GM12878 (cell line): Measurements from ENCODE around the gene MRPL21. TPM values are rescaled to one million over a fixed set of nuclear protein-coding genes. Genes with fewer than 3 reads are reported as not detected.

ENCODE experiments used
- ATAC-seq: fragments of 200-7000 bp; cut with Tn5 transposase; 3 replicates; pipeline ENCODE4 v1.9.1; 2020; ENCODE audit warnings: mild to moderate bottlenecking, moderate library complexity
- BruUV-seq: library from RNA; stranded (reverse); fragments of 400-500 nt; replicated peaks from 2 replicates; lab custom pipeline; 2021; lab: Mats Ljungman, UMichigan
- CTCF ChIA-PET: fragments of 300-600 bp; sonication (Branson Sonifier 250); formaldehyde crosslinking; extraction: SDS; loops from one replicate; lab custom pipeline; 2021; ENCODE audit warnings: inconsistent platforms; lab: Yijun Ruan, JAX
- POLR2A ChIA-PET: fragments of 350-600 bp; formaldehyde crosslinking; extraction: SDS; loops from one replicate; lab custom pipeline; 2021; ENCODE audit warnings: inconsistent platforms; lab: Charles Lee
- RAD21 ChIA-PET: fragments of 300-600 bp; sonication (Branson Sonifier 250); formaldehyde crosslinking; loops from one replicate; lab custom pipeline; 2023; ENCODE audit warnings: antibody characterized with exemption; ENCODE audit not compliant: unreplicated experiment; lab: Charles Lee
- SMC1A ChIA-PET: fragments of 300-600 bp; sonication (Branson Sonifier 250); formaldehyde crosslinking; loops from one replicate; lab custom pipeline; 2023; ENCODE audit not compliant: unreplicated experiment, uncharacterized antibody; lab: Charles Lee
- DNase-seq: peaks from one replicate; pipeline ENCODE4 v3.0.0-alpha.2; 2011; ENCODE audit warnings: low read depth, low spot score
- FAIRE-seq: peaks from 3 replicates; lab custom pipeline; 2011; peaks lifted over from hg19 to GRCh38; lab: Jason Lieb, UNC
- H2AFZ ChIP-seq: 2 replicates; pipeline ENCODE4 v1.6.0; 2011; ENCODE audit warnings: low read depth, low read length, control low read depth; ENCODE audit not compliant: control insufficient read depth
- H3K27ac ChIP-seq: 2 replicates; pipeline ENCODE4 v1.5.1; 2011; ENCODE audit warnings: control low read depth; ENCODE audit not compliant: control insufficient read depth, insufficient read depth
- H3K27me3 ChIP-seq, 2 experiments: replicated peaks in 1 of 2; 2 replicates each; pipeline versions ENCODE4 v1.6.0 to v1.6.1; 2011; ENCODE audit warnings: low read length in 1 of 2; ENCODE audit not compliant: control insufficient read depth in 2 of 2, insufficient read depth in 2 of 2
- H3K36me3 ChIP-seq, 2 experiments: 2 replicates each; pipeline ENCODE4 v1.5.1; 2011; ENCODE audit warnings: low read length in 1 of 2; ENCODE audit not compliant: control insufficient read depth in 2 of 2, insufficient read depth in 2 of 2
- H3K4me1 ChIP-seq: 2 replicates; pipeline ENCODE4 v1.6.1; 2011; ENCODE audit warnings: mild to moderate bottlenecking, low read length, moderate library complexity, mixed read lengths; ENCODE audit not compliant: control insufficient read depth, insufficient read depth
- H3K4me2 ChIP-seq: 2 replicates; pipeline ENCODE4 v1.6.0; 2011; ENCODE audit warnings: control low read depth; ENCODE audit not compliant: control insufficient read depth, insufficient read depth
- H3K4me3 ChIP-seq: fragments of 200-600 bp; sonication (generic); 2 replicates; pipeline ENCODE4 v1.5.1; 2016
- H3K79me2 ChIP-seq: 2 replicates; pipeline ENCODE4 v1.6.0; 2011; ENCODE audit warnings: low read length; ENCODE audit not compliant: control insufficient read depth, insufficient read depth
- H3K9ac ChIP-seq: 2 replicates; pipeline ENCODE4 v1.8.0; 2011; ENCODE audit warnings: low read length, control low read depth, mixed read lengths; ENCODE audit not compliant: control insufficient read depth, insufficient read depth
- H3K9me3 ChIP-seq: replicated peaks from 3 replicates; pipeline ENCODE4 v1.5.1; 2011; ENCODE audit warnings: mild to moderate bottlenecking, low read length; ENCODE audit not compliant: control insufficient read depth, insufficient read depth
- H4K20me1 ChIP-seq: 2 replicates; pipeline ENCODE4 v1.6.0; 2011; ENCODE audit not compliant: control insufficient read depth, insufficient read depth
- BCL11A ChIP-seq: IDR thresholded peaks from 2 replicates; pipeline ENCODE4 v1.6.1; 2011; ENCODE audit warnings: low read depth, low read length
- CBX5 ChIP-seq: sonication (generic); IDR thresholded peaks from 2 replicates; pipeline ENCODE4 v1.6.1; 2016; ENCODE audit warnings: low read depth, moderate library complexity, mild to moderate bottlenecking, inconsistent platforms
- FOS ChIP-seq: IDR thresholded peaks from 3 replicates; pipeline ENCODE4 v1.6.1; 2011; ENCODE audit warnings: borderline replicate concordance; ENCODE audit not compliant: insufficient read length; ENCODE audit errors: extremely low read depth
- FOXK2 ChIP-seq: fragments of 450-650 bp; IDR thresholded peaks from 2 replicates; pipeline ENCODE4 v1.6.1; 2017; ENCODE audit warnings: mild to moderate bottlenecking, moderate library complexity
- IKZF1 ChIP-seq: fragments of 450-650 bp; conservative IDR thresholded peaks from 2 replicates; pipeline ENCODE4 v1.6.1; 2017; ENCODE audit warnings: antibody characterized with exemption, mild to moderate bottlenecking
- MTA2 ChIP-seq: fragments of 450-650 bp; IDR thresholded peaks from 2 replicates; pipeline ENCODE4 v1.6.1; 2016; ENCODE audit warnings: low read depth, mild to moderate bottlenecking, moderate library complexity
- NR2F1 ChIP-seq: fragments of 450-650 bp; conservative IDR thresholded peaks from 2 replicates; pipeline ENCODE4 v1.6.1; 2017; ENCODE audit warnings: mild to moderate bottlenecking
- NRF1 ChIP-seq: conservative IDR thresholded peaks from 2 replicates; pipeline ENCODE4 v1.6.1; 2011; ENCODE audit warnings: mild to moderate bottlenecking, low read depth, low read length, improper control_type of control experiment
- SPI1 ChIP-seq: IDR thresholded peaks from 2 replicates; pipeline ENCODE4 v1.6.1; 2011; ENCODE audit warnings: low read depth, mild to moderate bottlenecking, low read length, moderate library complexity, borderline replicate concordance; ENCODE audit not compliant: insufficient read depth
- SREBF2 ChIP-seq: IDR thresholded peaks from 2 replicates; pipeline ENCODE4 v1.6.1; 2012; ENCODE audit warnings: mild to moderate bottlenecking, low read length
- ZBTB11 ChIP-seq: fragments of 450-650 bp; formaldehyde crosslinking; IDR thresholded peaks from 2 replicates; pipeline ENCODE4 v1.5.0; 2022; ENCODE audit warnings: mild to moderate bottlenecking, missing genetic modification characterization
- ZNF24 ChIP-seq: fragments of 450-650 bp; IDR thresholded peaks from 2 replicates; pipeline ENCODE4 v1.6.1; 2017; ENCODE audit warnings: antibody characterized with exemption, mild to moderate bottlenecking
- ZNF687 ChIP-seq: fragments of 450-650 bp; IDR thresholded peaks from 2 replicates; pipeline ENCODE4 v1.6.1; 2017; ENCODE audit warnings: mild to moderate bottlenecking, moderate library complexity
- WGBS: methylation state at CpG from one replicate; pipeline ENCODE4 v1.1.6; 2016; ENCODE audit warnings: low lambda C conversion rate; ENCODE audit not compliant: insufficient replicate concordance, insufficient coverage; ENCODE audit errors: missing lambda C conversion rate; 5-methylcytosine and 5-hydroxymethylcytosine counted together
- in situ Hi-C: fragments of 300-500 bp; cut with MboI; formaldehyde crosslinking; loops from 9 replicates; pipeline ENCODE4 v1.14.3; 2018; ENCODE audit warnings: mixed read lengths
- intact Hi-C: fragments of 100-400 bp; cut with micrococcal nuclease; formaldehyde crosslinking; loops from one replicate; pipeline ENCODE4 v1.14.2; 2022; ENCODE audit not compliant: unreplicated experiment
- polyA plus RNA-seq, 11 experiments: library from polyadenylated mRNA; depleted of rRNA in 4 of 11; unstranded in 6 of 11; stranded (reverse) in 5 of 11; fragments of >200 nt; fragmentation: Nextera tagmentation in 4 of 11; fragmentation: Illumina TruSeq in 1 of 11; extraction: Ambion mirVana in 4 of 11; extraction: Trizol in 1 of 11; gene quantifications; 1 replicate in 1 of 11; 2 replicates in 10 of 11; pipeline versions ENCODE4 v1.2.1 to v1.2.3, GENCODE V29; 2011 to 2016; ENCODE audit warnings: inconsistent platforms in 2 of 11, missing spikeins in 2 of 11, low read depth in 1 of 11
- total RNA-seq, 4 experiments: library from RNA; depleted of rRNA in 3 of 4; stranded (reverse); fragments of >200 nt in 3 of 4; fragmentation: Illumina TruSeq in 1 of 4; extraction: Trizol in 1 of 4; gene quantifications; 2 replicates each; pipeline versions ENCODE4 v1.2.1 to v1.2.3, GENCODE V29; 2013 to 2021

Gene MRPL21
- total and polyA plus RNA-seq, 10 of the 15 experiments (the other 5 are each of a cell fraction or from before 2014, with no cell fraction given) = 86.6 to 283 (median 130) TPM

GRCh38 chr11:68941324-68942094 is 37.9 kb upstream of the MRPL21 start:
- ATAC-seq = no peak
- no peak overlapping the region for H3K4me2 ChIP-seq
- CTCF ChIA-PET = no interaction called here
- no peaks in the 10 kb centered on the region for H3K79me2 ChIP-seq
- no peaks in the 10 kb centered on the region for H3K9me3 ChIP-seq
- no TSS peak for BruUV-seq
- H3K36me3 ChIP-seq = peaks cover 2 to 15% of the 10 kb centered on the region in 2 experiments; a peak in 3 of 4 replicates
- SMC1A ChIA-PET = no interaction called here
- no peak for DNase-seq
- intact Hi-C loops = no loop called here
- POLR2A ChIA-PET = no interaction called here
- H3K9ac ChIP-seq = no peak overlapping the region
- H4K20me1 ChIP-seq = no peaks in the 10 kb centered on the region
- no peak overlapping the region for H2AFZ ChIP-seq
- H3K27ac ChIP-seq = no peak overlapping the region
- H3K4me3 ChIP-seq = no peak overlapping the region
- FAIRE-seq = no peak
- H3K4me1 ChIP-seq = no peaks in the 10 kb centered on the region; the same call in 1 of the 2 replicates
- in situ Hi-C loops = no loop called here
- H3K27me3 ChIP-seq = no peaks in the 10 kb centered on the region
- TF ChIP-seq CBX5 = no peak
- TF ChIP-seq BCL11A = no peak
- TF ChIP-seq ZNF687 = no peak
- no peak for TF ChIP-seq SREBF2
- TF ChIP-seq NR2F1 = no peak
- no peak for TF ChIP-seq IKZF1
- no peak for TF ChIP-seq MTA2
- no peak for TF ChIP-seq FOS
- no peak for TF ChIP-seq FOXK2
- no peak for TF ChIP-seq NRF1
- no peak for TF ChIP-seq ZNF24
- no peak for TF ChIP-seq SPI1
- TF ChIP-seq ZBTB11 = no peak
- TF ChIP-seq, all 136 proteins: peak for 0
- RAD21 ChIA-PET = no interaction called here
- WGBS = 92% methylated on average over 18 of the region's 18 CpGs
